ENCODE results near the gene ANKRD17. TPM values are rescaled to one million over a fixed set of nuclear protein-coding genes. Genes with fewer than 3 reads are reported as not detected.

ANKRD17 gene
- total RNA-seq, 8 experiments from 2014 or later: 43.2 to 89.0 (median 62.0) TPM

DNA sequence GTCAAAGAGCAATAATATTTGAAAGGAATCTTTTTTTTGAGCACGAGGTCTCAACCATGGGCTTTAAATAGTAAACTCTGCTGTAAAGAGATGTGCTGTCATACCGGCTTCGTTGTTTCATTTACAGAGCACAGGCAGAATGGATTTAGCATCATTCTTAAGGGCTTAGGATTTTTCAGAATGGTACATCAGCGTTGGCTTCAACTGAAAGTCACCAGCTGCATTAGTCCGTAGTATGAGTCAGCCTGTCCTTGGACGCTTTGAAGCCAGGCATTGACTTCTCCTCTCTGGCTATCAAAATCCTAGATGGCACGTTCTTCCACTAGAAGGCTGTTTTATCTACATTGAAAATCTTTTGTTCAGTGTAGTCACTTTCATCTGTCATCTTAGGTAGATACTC lies 212.7 kb downstream of the ANKRD17 start:
- no peaks in the 10 kb centered on the region for H3K4me1 ChIP-seq (replicated peaks in 1 of 2)
- in situ Hi-C loops (cut with MboI; ENCODE audit: low pct_unique_long_range_greater_than_20kb in 2 of 9, low sequenced_read_pairs in 9 of 9, unreplicated experiment in 9 of 9): loop anchor here in 3 of 9 experiments (25.0 kb wide), 2 partner anchors 734 to 1309 kb away; no protein-coding TSS in a partner anchor
- no peak overlapping the region for H3K27ac ChIP-seq
- no peak for ATAC-seq (replicated peaks in 6 of 8)
- WGBS, 10 experiments: 58 to 100% (median 90%) methylated on average over 1 to 7 of the region's 7 CpGs; no CpG with 5 or more reads in 1 of the 10 experiments
- no peak overlapping the region for H3K4me3 ChIP-seq

DNA sequence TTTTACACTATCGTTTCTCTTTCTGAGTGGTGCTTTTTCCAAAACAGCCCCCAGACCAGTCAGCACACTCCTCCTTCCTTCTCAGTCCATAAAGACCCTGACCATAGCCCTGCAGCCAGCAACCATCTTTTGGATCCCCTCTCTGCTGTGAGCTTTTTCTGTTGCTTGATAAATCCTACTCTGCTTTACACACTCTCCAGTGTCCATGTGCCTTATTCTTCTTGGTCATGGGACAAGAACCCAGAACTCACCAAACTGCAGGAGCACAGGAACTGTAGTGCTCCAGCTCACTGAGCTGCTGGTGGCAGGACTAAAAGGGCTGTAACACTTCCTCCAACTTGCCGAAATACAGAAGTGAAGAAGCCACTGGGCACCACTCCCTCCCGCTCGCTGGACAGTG lies 221.5 kb downstream of the ANKRD17 start:
- WGBS, 10 experiments: 78 to 100% (median 95%) methylated on average over 1 to 3 of the region's 4 CpGs; no CpG with 5 or more reads in 2 of the 10 experiments
- Histone ChIP-seq H3K4me3 (no peak overlapping the region), H3K27ac (no peak overlapping the region), H3K4me1 (replicated peaks in 1 of 2) (no peaks in the 10 kb centered on the region)
- in situ Hi-C loops (cut with MboI; ENCODE audit: low pct_unique_long_range_greater_than_20kb in 2 of 9, low sequenced_read_pairs in 9 of 9, unreplicated experiment in 9 of 9): loop anchor here in 3 of 9 experiments (25.0 kb wide), 2 partner anchors 725 to 1300 kb away; no protein-coding TSS in a partner anchor
- ATAC-seq (replicated peaks in 6 of 8): no peak

- Histone ChIP-seq H3K4me1 (replicated peaks in 1 of 2) (no peaks in the 10 kb centered on the region), H3K27ac (no peak overlapping the region), H3K4me3 (no peak overlapping the region)
- no peak for ATAC-seq (replicated peaks in 6 of 8)
- in situ Hi-C loops (cut with MboI; ENCODE audit: low pct_unique_long_range_greater_than_20kb in 2 of 9, low sequenced_read_pairs in 9 of 9, unreplicated experiment in 9 of 9): loop anchor here in 3 of 9 experiments (25.0 kb wide), 2 partner anchors 724 to 1299 kb away; no protein-coding TSS in a partner anchor
- 0 to 100% (median 56%) methylated on average over 1 of the region's 1 CpG; no CpG with 5 or more reads in 2 of the 10 experiments for WGBS, 10 experiments
Observed at GRCh38 chr4:73036123-73036522, 222.5 kb downstream of the ANKRD17 start.

DNA sequence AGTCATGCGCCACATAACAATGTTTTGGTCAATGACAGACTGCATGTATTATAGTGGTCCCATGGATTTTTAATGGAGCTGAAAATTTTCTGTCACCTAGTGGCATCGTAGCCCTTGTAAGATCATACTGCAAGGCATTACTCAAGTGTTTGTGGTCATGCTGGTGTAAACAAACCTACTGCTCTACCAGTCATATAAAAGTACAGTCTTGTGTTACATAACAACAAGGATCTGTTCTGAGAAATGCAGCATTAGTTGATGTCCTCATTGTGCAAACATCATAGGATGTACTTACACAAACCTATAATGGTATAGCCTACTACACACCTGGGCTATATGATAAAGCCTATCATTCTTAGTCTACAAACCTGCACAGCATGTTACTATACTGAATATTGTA lies 223.7 kb downstream of the ANKRD17 start:
- WGBS, 10 experiments: 25 to 100% (median 73%) methylated on average over 1 to 2 of the region's 2 CpGs
- H3K27ac ChIP-seq: no peak overlapping the region
- no peaks in the 10 kb centered on the region for H3K4me1 ChIP-seq (replicated peaks in 1 of 2)
- in situ Hi-C loops (cut with MboI; ENCODE audit: low pct_unique_long_range_greater_than_20kb in 2 of 9, low sequenced_read_pairs in 9 of 9, unreplicated experiment in 9 of 9): loop anchor here in 3 of 9 experiments (25.0 kb wide), 2 partner anchors 723 to 1298 kb away; no protein-coding TSS in a partner anchor
- no peak for ATAC-seq (replicated peaks in 6 of 8)
- H3K4me3 ChIP-seq: no peak overlapping the region

DNA sequence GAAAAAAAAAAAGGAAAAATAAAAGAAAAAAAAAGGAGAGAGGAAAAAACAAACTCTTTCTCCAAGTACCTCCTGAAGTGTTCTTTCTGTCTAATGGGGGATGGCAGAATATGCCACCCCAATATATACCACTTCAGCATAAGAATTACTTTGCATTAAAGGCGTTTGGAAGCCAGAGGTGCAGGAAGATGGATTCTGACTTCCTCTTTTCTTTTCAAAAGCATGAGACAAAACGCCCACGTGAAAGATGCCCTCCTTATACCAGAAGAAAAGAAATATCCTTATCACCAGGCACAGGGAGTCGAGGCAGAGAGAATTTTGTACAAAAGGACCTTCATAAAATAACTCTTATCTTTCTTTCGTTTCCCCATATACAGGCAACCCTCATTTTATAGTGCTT lies 230.0 kb downstream of the ANKRD17 start:
- no peak for ATAC-seq (replicated peaks in 6 of 8)
- WGBS, 10 experiments: 10 to 80% (median 60%) methylated on average over 2 to 5 of the region's 5 CpGs
- Histone ChIP-seq H3K27ac (no peak overlapping the region), H3K4me3 (no peak overlapping the region), H3K4me1 (replicated peaks in 1 of 2) (no peaks in the 10 kb centered on the region)
- in situ Hi-C loops (cut with MboI; ENCODE audit: low pct_unique_long_range_greater_than_20kb in 2 of 9, low sequenced_read_pairs in 9 of 9, unreplicated experiment in 9 of 9): loop anchor here in 3 of 9 experiments (25.0 kb wide), 2 partner anchors 716 to 1291 kb away; no protein-coding TSS in a partner anchor

Other genes with a start within 250 kb of the ANKRD17 start
- 10 to 100 TPM; 16.9 to 23.5 (median 20.8) TPM for gene COX18, start 189.1 kb downstream of the ANKRD17 start, total RNA-seq
- 1 to 10 TPM in 1 of 8 experiments, under 1 TPM in 4, not detected in 3; 0.50 to 1.8 (median 0.54) TPM for gene ALB, start 145.5 kb upstream of the ANKRD17 start, total RNA-seq
- 1 to 10 TPM in 2 of 8 experiments, under 1 TPM in 2, not detected in 4; 0.33 to 3.4 (median 1.3) TPM for gene AFP, start 177.4 kb upstream of the ANKRD17 start, total RNA-seq
- not detected for gene AFM, start 222.9 kb upstream of the ANKRD17 start, total RNA-seq

All from motor neuron (in vitro differentiated cells).